DND-41 (cell line): Measurements from ENCODE around the gene IDH3A.

Source experiments
- ATAC-seq: fragments of 200-7000 bp; cut with Tn5 transposase; 3 replicates; pipeline ENCODE4 v1.9.1; 2021; ENCODE audit warnings: low read depth; ENCODE audit not compliant: insufficient read depth
- DNase-seq: peaks from one replicate; pipeline ENCODE4 v3.0.0-alpha.2; 2020
- H2AFZ ChIP-seq: 2 replicates; pipeline ENCODE4 v1.6.0; 2012; ENCODE audit warnings: low read depth, low read length
- H3K27ac ChIP-seq: 2 replicates; pipeline ENCODE4 v1.5.1; 2012; ENCODE audit warnings: low read length, inconsistent platforms
- H3K27me3 ChIP-seq: fragments of 200-600 bp; sonication (generic); 2 replicates; pipeline ENCODE4 v1.6.0; 2012; ENCODE audit warnings: low read length, mild to moderate bottlenecking, inconsistent platforms; ENCODE audit not compliant: insufficient read depth, poor library complexity
- H3K36me3 ChIP-seq: 2 replicates; pipeline ENCODE4 v1.5.1; 2012; ENCODE audit warnings: low read length, inconsistent platforms; ENCODE audit not compliant: insufficient read depth
- H3K4me1 ChIP-seq: 2 replicates; pipeline ENCODE4 v1.5.1; 2012; ENCODE audit warnings: mild to moderate bottlenecking, low read length; ENCODE audit not compliant: insufficient read depth
- H3K4me2 ChIP-seq: 2 replicates; pipeline ENCODE4 v1.6.0; 2012; ENCODE audit warnings: mild to moderate bottlenecking, moderate library complexity, low read length, inconsistent platforms; ENCODE audit not compliant: insufficient read depth
- H3K4me3 ChIP-seq, 2 experiments: fragments of 200-600 bp in 1 of 2; shearing (Covaris generic) in 1 of 2; 2 replicates each; pipeline ENCODE4 v1.5.1; 2012 to 2016; ENCODE audit warnings: inconsistent platforms in 2 of 2, low read length in 2 of 2, mild to moderate bottlenecking in 2 of 2, low read depth in 1 of 2, moderate library complexity in 1 of 2
- H3K79me2 ChIP-seq: 2 replicates; pipeline ENCODE4 v1.6.0; 2012; ENCODE audit warnings: low read length, inconsistent platforms; ENCODE audit not compliant: insufficient read depth
- H3K9ac ChIP-seq: 2 replicates; pipeline ENCODE4 v1.6.0; 2012; ENCODE audit warnings: low read depth, mild to moderate bottlenecking, inconsistent platforms, low read length, moderate library complexity
- H3K9me3 ChIP-seq: 2 replicates; pipeline ENCODE4 v1.5.1; 2012; ENCODE audit warnings: low read length, moderate library complexity, mild to moderate bottlenecking, inconsistent platforms; ENCODE audit not compliant: insufficient read depth, severe bottlenecking
- H4K20me1 ChIP-seq: 2 replicates; pipeline ENCODE4 v1.6.0; 2012; ENCODE audit warnings: low read length; ENCODE audit not compliant: insufficient read depth
- EZH2 ChIP-seq: IDR thresholded peaks from 3 replicates; pipeline ENCODE4 v1.6.1; 2012; ENCODE audit warnings: borderline replicate concordance, low read depth, mild to moderate bottlenecking, moderate library complexity, low read length, inconsistent platforms; ENCODE audit not compliant: severe bottlenecking
- TF ChIP-seq, protein P1 (sequence below): IDR thresholded peaks from 2 replicates; pipeline ENCODE4 v1.5.1; 2012; ENCODE audit warnings: borderline replicate concordance, low read length, moderate library complexity, mild to moderate bottlenecking; ENCODE audit not compliant: poor library complexity, severe bottlenecking; ENCODE audit errors: extremely low read depth

Gene IDH3A

GRCh38 chr15:78213956-78214355 lies 64.8 kb downstream of the IDH3A start:
- ATAC-seq: no peak
- no peak for DNase-seq
- no peak overlapping the region for H2AFZ ChIP-seq
- H3K27ac ChIP-seq: no peak overlapping the region
- H3K4me2 ChIP-seq: no peak overlapping the region
- no peak overlapping the region for H3K4me3 ChIP-seq
- no peak overlapping the region for H3K9ac ChIP-seq
- peaks cover 5% of the 10 kb centered on the region for H3K27me3 ChIP-seq
- no peaks in the 10 kb centered on the region for H3K4me1 ChIP-seq
- H3K79me2 ChIP-seq: no peaks in the 10 kb centered on the region
- H3K9me3 ChIP-seq: no peaks in the 10 kb centered on the region
- no peak for TF ChIP-seq EZH2
- TF ChIP-seq, protein P1, sequence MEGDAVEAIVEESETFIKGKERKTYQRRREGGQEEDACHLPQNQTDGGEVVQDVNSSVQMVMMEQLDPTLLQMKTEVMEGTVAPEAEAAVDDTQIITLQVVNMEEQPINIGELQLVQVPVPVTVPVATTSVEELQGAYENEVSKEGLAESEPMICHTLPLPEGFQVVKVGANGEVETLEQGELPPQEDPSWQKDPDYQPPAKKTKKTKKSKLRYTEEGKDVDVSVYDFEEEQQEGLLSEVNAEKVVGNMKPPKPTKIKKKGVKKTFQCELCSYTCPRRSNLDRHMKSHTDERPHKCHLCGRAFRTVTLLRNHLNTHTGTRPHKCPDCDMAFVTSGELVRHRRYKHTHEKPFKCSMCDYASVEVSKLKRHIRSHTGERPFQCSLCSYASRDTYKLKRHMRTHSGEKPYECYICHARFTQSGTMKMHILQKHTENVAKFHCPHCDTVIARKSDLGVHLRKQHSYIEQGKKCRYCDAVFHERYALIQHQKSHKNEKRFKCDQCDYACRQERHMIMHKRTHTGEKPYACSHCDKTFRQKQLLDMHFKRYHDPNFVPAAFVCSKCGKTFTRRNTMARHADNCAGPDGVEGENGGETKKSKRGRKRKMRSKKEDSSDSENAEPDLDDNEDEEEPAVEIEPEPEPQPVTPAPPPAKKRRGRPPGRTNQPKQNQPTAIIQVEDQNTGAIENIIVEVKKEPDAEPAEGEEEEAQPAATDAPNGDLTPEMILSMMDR: no peak
- H3K36me3 ChIP-seq: no peaks in the 10 kb centered on the region
- no peaks in the 10 kb centered on the region for H4K20me1 ChIP-seq

GRCh38 chr15:78216276-78217104 lies 67.3 kb downstream of the IDH3A start:
- Histone ChIP-seq H3K4me2 (no peak overlapping the region), H3K27ac (no peak overlapping the region), H4K20me1 (no peaks in the 10 kb centered on the region), H3K27me3 (peaks cover 5% of the 10 kb centered on the region), H3K9ac (no peak overlapping the region), H3K9me3 (no peaks in the 10 kb centered on the region), H3K4me1 (no peaks in the 10 kb centered on the region), H3K4me3 (no peak overlapping the region), H3K36me3 (no peaks in the 10 kb centered on the region), H3K79me2 (no peaks in the 10 kb centered on the region), H2AFZ (no peak overlapping the region)
- TF ChIP-seq EZH2: no peak
- TF ChIP-seq, protein P1: no peak
- ATAC-seq (no peak), DNase-seq (no peak)

DNA sequence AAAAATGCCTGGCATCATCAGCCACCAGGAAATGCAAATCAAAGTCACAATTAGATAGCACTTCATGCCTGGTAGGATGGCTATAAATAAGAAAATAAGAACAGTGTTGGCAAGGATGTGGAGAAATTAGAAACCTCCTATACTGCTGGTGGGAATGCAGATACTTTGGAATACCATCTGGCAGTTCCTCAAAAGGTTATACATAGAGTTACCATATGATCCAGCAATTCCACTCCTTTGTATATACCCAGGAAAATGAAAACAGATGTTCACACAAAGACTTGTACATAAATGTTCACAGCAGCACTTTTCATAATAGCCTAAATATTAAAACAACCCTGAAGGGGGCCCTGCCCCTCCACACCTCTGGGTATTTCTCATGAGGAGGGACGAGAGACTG lies 71.6 kb downstream of the IDH3A start:
- DNase-seq (no peak), ATAC-seq (no peak)
- no peak overlapping the region for H3K4me2 ChIP-seq
- H2AFZ ChIP-seq: no peak overlapping the region
- H3K4me3 ChIP-seq: no peak overlapping the region
- no peak overlapping the region for H3K27ac ChIP-seq
- no peaks in the 10 kb centered on the region for H3K79me2 ChIP-seq
- TF ChIP-seq, protein P1: no peak
- TF ChIP-seq EZH2: no peak
- no peaks in the 10 kb centered on the region for H3K27me3 ChIP-seq
- H3K9me3 ChIP-seq: no peaks in the 10 kb centered on the region
- no peaks in the 10 kb centered on the region for H3K36me3 ChIP-seq
- no peaks in the 10 kb centered on the region for H3K4me1 ChIP-seq
- no peaks in the 10 kb centered on the region for H4K20me1 ChIP-seq
- no peak overlapping the region for H3K9ac ChIP-seq
